Measurements from ENCODE around the gene TNNI3K.

Gene TNNI3K

GRCh38 chr1:74485622-74486021 lies 250.4 kb downstream of the TNNI3K start:
- H3K27ac ChIP-seq: no peak overlapping the region
- no peaks in the 10 kb centered on the region for H3K27me3 ChIP-seq (replicated peaks)
- no peak for TF ChIP-seq CTCF (IDR thresholded peaks at IDR 0.05; ENCODE audit: low read depth, low read length, missing control alignments)
- no peaks in the 10 kb centered on the region for H3K36me3 ChIP-seq (replicated peaks)
- no peak for DNase-seq
- in situ Hi-C loops (cut with HindIII; ENCODE audit: low pct_ligation_motif_present, low sequenced_read_pairs): no loop called here
- H3K4me3 ChIP-seq (ENCODE audit: low read depth, low read length): no peak overlapping the region

- no peak for TF ChIP-seq CTCF (IDR thresholded peaks at IDR 0.05; ENCODE audit: low read depth, low read length, missing control alignments)
- no peaks in the 10 kb centered on the region for H3K36me3 ChIP-seq (replicated peaks)
- DNase-seq: no peak
- in situ Hi-C loops (cut with HindIII; ENCODE audit: low pct_ligation_motif_present, low sequenced_read_pairs): no loop called here
- no peaks in the 10 kb centered on the region for H3K27me3 ChIP-seq (replicated peaks)
- H3K4me3 ChIP-seq (ENCODE audit: low read depth, low read length): no peak overlapping the region
- no peak overlapping the region for H3K27ac ChIP-seq
Measured at GRCh38 chr1:74486036-74486435, 250.8 kb downstream of the TNNI3K start.

GRCh38 chr1:74496669-74497068 lies 261.5 kb downstream of the TNNI3K start:
- TF ChIP-seq CTCF (IDR thresholded peaks at IDR 0.05; ENCODE audit: low read depth, low read length, missing control alignments): no peak
- no peaks in the 10 kb centered on the region for H3K36me3 ChIP-seq (replicated peaks)

GRCh38 chr1:74498901-74499300 lies 263.7 kb downstream of the TNNI3K start:
- in situ Hi-C loops (cut with HindIII; ENCODE audit: low pct_ligation_motif_present, low sequenced_read_pairs): no loop called here
- no peak for TF ChIP-seq CTCF (IDR thresholded peaks at IDR 0.05; ENCODE audit: low read depth, low read length, missing control alignments)
- H3K4me3 ChIP-seq (ENCODE audit: low read depth, low read length): no peak overlapping the region
- H3K27me3 ChIP-seq (replicated peaks): no peaks in the 10 kb centered on the region
- no peak overlapping the region for H3K27ac ChIP-seq
- DNase-seq: no peak
- no peaks in the 10 kb centered on the region for H3K36me3 ChIP-seq (replicated peaks)

More at GRCh38 chr1:74496669-74497068, 261.5 kb downstream of the TNNI3K start:
- in situ Hi-C loops (cut with HindIII; ENCODE audit: low pct_ligation_motif_present, low sequenced_read_pairs): no loop called here
- Histone ChIP-seq H3K27ac (no peak overlapping the region), H3K27me3 (replicated peaks) (no peaks in the 10 kb centered on the region), H3K4me3 (ENCODE audit: low read depth, low read length) (no peak overlapping the region)
- DNase-seq: no peak

- no peak for TF ChIP-seq CTCF (IDR thresholded peaks at IDR 0.05; ENCODE audit: low read depth, low read length, missing control alignments)
Measured at GRCh38 chr1:74502432-74502831, 267.2 kb downstream of the TNNI3K start.

GRCh38 chr1:74502858-74503257 lies 267.7 kb downstream of the TNNI3K start:
- no peak for TF ChIP-seq CTCF (IDR thresholded peaks at IDR 0.05; ENCODE audit: low read depth, low read length, missing control alignments)
- no peaks in the 10 kb centered on the region for H3K36me3 ChIP-seq (replicated peaks)
- in situ Hi-C loops (cut with HindIII; ENCODE audit: low pct_ligation_motif_present, low sequenced_read_pairs): no loop called here
- no peaks in the 10 kb centered on the region for H3K27me3 ChIP-seq (replicated peaks)
- no peak overlapping the region for H3K4me3 ChIP-seq (ENCODE audit: low read depth, low read length)
- H3K27ac ChIP-seq: no peak overlapping the region
- no peak for DNase-seq

More at GRCh38 chr1:74502432-74502831, 267.2 kb downstream of the TNNI3K start:
- Histone ChIP-seq H3K36me3 (replicated peaks) (no peaks in the 10 kb centered on the region), H3K27ac (no peak overlapping the region), H3K27me3 (replicated peaks) (no peaks in the 10 kb centered on the region), H3K4me3 (ENCODE audit: low read depth, low read length) (no peak overlapping the region)
- DNase-seq: peak; percentile 28
- in situ Hi-C loops (cut with HindIII; ENCODE audit: low pct_ligation_motif_present, low sequenced_read_pairs): no loop called here

Measured in brain microvascular endothelial cell (primary cell).